MCF 10A (cell line): Measurements from ENCODE around the gene NELL2. TPM values are rescaled to one million over a fixed set of nuclear protein-coding genes. Genes with fewer than 3 reads are reported as not detected.

Experiments
- BruUV-seq: library from RNA; stranded (reverse); fragments of 400-500 nt; replicated peaks from 2 replicates; lab custom pipeline; 2021; lab: Mats Ljungman, UMichigan
- CTCF ChIA-PET: fragments of 300-600 bp; sonication (Branson Sonifier 250); formaldehyde crosslinking; extraction: SDS; loops from one replicate; lab custom pipeline; 2021; ENCODE audit warnings: antibody characterized with exemption, inconsistent platforms; lab: Yijun Ruan, JAX
- POLR2A ChIA-PET: fragments of 300-600, 350-650 bp; sonication (Branson Sonifier 250); formaldehyde crosslinking; extraction: SDS; loops from one replicate; lab custom pipeline; 2020; ENCODE audit warnings: antibody characterized with exemption, inconsistent platforms; lab: Yijun Ruan, JAX
- DNase-seq: peaks from one replicate; pipeline ENCODE4 v3.0.0-alpha.2; 2018; ENCODE audit not compliant: unreplicated experiment
- H3K27ac Mint-ChIP-seq: one replicate; pipeline ENCODE4 v1.8.0; 2022; ENCODE audit warnings: mild to moderate bottlenecking, low read depth, mixed read lengths; ENCODE audit not compliant: unreplicated experiment
- H3K27me3 Mint-ChIP-seq: one replicate; pipeline ENCODE4 v1.8.0; 2022; ENCODE audit warnings: mixed read lengths; ENCODE audit not compliant: insufficient read depth, unreplicated experiment
- H3K36me3 Mint-ChIP-seq: one replicate; pipeline ENCODE4 v1.8.0; 2022; ENCODE audit warnings: mild to moderate bottlenecking, moderate library complexity, mixed read lengths; ENCODE audit not compliant: insufficient read depth, unreplicated experiment
- H3K4me1 Mint-ChIP-seq: one replicate; pipeline ENCODE4 v1.8.0; 2022; ENCODE audit warnings: mixed read lengths; ENCODE audit not compliant: insufficient read depth, unreplicated experiment
- H3K4me3 Mint-ChIP-seq: one replicate; pipeline ENCODE4 v1.8.0; 2022; ENCODE audit warnings: mild to moderate bottlenecking, moderate library complexity, mixed read lengths; ENCODE audit not compliant: unreplicated experiment
- H3K9me3 Mint-ChIP-seq: one replicate; pipeline ENCODE4 v1.8.0; 2022; ENCODE audit warnings: mixed read lengths; ENCODE audit not compliant: unreplicated experiment
- intact Hi-C: fragments of 100-400 bp; cut with micrococcal nuclease; formaldehyde crosslinking; loops from 2 replicates; pipeline ENCODE4 v1.14.1; 2022
- total RNA-seq: library from RNA; stranded (reverse); gene quantifications from 2 replicates; pipeline ENCODE4 v1.2.3, GENCODE V29; 2022
- TF ChIP-seq, protein P1 (sequence below): fragments of 200-600 bp; IDR thresholded peaks from one replicate; pipeline ENCODE4 v1.8.0; 2022; ENCODE audit warnings: antibody characterized with exemption, mild to moderate bottlenecking; ENCODE audit not compliant: unreplicated experiment

Gene NELL2
- total RNA-seq, 1 experiment from 2014 or later = not detected

DNA sequence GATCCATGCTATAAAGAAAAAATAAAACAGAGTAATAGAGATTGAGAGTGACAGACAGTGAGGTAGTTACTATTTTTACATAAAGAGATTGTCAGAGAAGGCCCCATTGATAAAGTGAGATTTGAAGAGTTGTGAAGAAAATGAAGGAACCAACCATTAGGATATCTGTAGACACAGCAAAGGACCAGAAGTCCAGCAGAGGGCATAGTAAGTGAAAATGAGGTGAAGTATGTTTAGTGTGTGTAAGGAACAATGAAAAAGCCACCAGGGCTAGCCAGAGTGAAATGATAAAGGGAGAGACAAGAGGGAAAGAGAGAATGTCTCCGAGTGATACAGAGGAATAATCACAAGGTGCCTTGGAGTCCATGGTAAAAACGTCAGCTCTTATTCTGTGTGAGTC, 411.0 kb downstream of the NELL2 start:
- ChIA-PET POLR2A (no interaction called here), CTCF (no interaction called here)
- BruUV-seq = no TSS peak
- no peak overlapping the region for H3K4me3 Mint-ChIP-seq
- intact Hi-C loops = no loop called here
- no peaks in the 10 kb centered on the region for H3K36me3 Mint-ChIP-seq
- H3K27me3 Mint-ChIP-seq = peaks cover 43% of the 10 kb centered on the region
- H3K27ac Mint-ChIP-seq = no peak overlapping the region
- H3K4me1 Mint-ChIP-seq = no peaks in the 10 kb centered on the region
- TF ChIP-seq, protein P1, sequence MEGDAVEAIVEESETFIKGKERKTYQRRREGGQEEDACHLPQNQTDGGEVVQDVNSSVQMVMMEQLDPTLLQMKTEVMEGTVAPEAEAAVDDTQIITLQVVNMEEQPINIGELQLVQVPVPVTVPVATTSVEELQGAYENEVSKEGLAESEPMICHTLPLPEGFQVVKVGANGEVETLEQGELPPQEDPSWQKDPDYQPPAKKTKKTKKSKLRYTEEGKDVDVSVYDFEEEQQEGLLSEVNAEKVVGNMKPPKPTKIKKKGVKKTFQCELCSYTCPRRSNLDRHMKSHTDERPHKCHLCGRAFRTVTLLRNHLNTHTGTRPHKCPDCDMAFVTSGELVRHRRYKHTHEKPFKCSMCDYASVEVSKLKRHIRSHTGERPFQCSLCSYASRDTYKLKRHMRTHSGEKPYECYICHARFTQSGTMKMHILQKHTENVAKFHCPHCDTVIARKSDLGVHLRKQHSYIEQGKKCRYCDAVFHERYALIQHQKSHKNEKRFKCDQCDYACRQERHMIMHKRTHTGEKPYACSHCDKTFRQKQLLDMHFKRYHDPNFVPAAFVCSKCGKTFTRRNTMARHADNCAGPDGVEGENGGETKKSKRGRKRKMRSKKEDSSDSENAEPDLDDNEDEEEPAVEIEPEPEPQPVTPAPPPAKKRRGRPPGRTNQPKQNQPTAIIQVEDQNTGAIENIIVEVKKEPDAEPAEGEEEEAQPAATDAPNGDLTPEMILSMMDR = no peak
- no peaks in the 10 kb centered on the region for H3K9me3 Mint-ChIP-seq
- no peak for DNase-seq

DNA sequence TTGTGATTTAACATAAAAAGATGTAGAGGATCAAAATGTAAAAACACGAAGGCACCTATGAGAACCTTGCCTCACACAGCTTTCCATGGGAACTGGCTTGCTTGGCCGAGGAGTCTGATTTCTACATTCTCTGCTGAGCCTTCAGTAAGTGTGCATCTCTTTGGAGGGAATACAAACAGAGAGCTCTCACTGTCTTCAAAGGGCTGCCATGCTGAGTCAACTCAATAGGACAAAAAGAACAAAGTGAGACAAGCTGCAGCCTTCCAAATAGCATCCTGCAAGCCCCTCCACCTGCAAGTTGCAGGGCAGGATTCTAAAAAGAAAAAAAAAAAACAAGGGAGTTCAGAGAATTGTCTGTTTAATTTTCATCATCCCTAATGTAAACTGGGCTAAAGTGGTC, 411.9 kb downstream of the NELL2 start:
- no TSS peak for BruUV-seq
- no peak overlapping the region for H3K27ac Mint-ChIP-seq
- no peak overlapping the region for H3K4me3 Mint-ChIP-seq
- no peaks in the 10 kb centered on the region for H3K9me3 Mint-ChIP-seq
- ChIA-PET CTCF (no interaction called here), POLR2A (no interaction called here)
- DNase-seq = no peak
- peaks cover 53% of the 10 kb centered on the region for H3K27me3 Mint-ChIP-seq
- TF ChIP-seq, protein P1 = no peak
- no peaks in the 10 kb centered on the region for H3K36me3 Mint-ChIP-seq
- intact Hi-C loops = no loop called here
- H3K4me1 Mint-ChIP-seq = no peaks in the 10 kb centered on the region

DNA sequence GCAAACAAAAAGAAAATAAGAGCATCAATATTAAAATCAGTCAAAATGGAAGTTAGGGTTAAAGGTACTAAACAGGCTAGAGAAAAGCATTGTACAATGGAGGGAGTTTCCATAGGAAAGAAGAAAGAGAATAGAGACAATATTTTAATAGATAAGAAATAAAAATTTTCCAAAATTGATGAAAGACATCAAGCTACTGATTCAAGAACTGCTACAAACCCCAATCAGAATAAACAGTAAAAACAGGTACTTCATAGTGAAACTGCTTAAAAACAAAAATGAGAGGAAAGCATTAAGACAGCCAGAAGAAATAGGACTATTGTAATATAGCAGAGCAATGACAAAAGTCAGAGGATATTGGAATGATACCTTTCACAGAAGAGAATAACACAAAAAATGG, 413.4 kb downstream of the NELL2 start:
- Mint-ChIP-seq H3K4me1 (no peaks in the 10 kb centered on the region), H3K27me3 (peaks cover 53% of the 10 kb centered on the region), H3K27ac (no peak overlapping the region), H3K4me3 (no peak overlapping the region), H3K36me3 (no peaks in the 10 kb centered on the region), H3K9me3 (no peaks in the 10 kb centered on the region)
- ChIA-PET POLR2A (interaction anchor here (0.6 to 0.7 kb wide), 3 partner anchors 313 to 468 kb away, joined by 3 to 4 read pairs (median 3); no protein-coding TSS in a partner anchor), CTCF (no interaction called here)
- TF ChIP-seq, protein P1 = no peak
- intact Hi-C loops = no loop called here
- DNase-seq = no peak
- no TSS peak for BruUV-seq

DNA sequence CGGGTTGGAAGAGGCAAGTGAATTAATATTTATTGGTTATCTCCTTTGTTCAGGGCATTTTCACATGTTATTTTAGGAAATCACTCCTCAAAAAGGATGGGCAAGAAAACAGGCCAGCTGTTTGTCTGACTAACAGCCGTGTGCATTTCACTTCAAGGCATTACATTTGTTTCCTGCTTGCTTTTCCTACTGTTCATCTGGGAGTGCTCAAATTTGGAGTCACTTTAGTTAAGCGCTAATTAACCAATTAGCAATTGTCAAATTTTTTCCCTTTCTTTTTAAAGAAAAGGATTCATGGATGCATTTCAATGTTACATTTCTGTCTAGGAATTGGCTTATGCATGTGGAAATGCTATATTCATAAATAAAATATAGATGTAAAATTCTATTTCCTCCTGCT, 415.9 kb downstream of the NELL2 start:
- Mint-ChIP-seq H3K9me3 (no peaks in the 10 kb centered on the region), H3K27ac (no peak overlapping the region), H3K4me3 (no peak overlapping the region), H3K4me1 (no peaks in the 10 kb centered on the region), H3K36me3 (no peaks in the 10 kb centered on the region), H3K27me3 (peaks cover 45% of the 10 kb centered on the region)
- TF ChIP-seq, protein P1 = no peak
- POLR2A ChIA-PET = interaction anchor here (0.6 kb wide), 1 partner anchor 471 kb away, joined by 3 read pairs; no protein-coding TSS in a partner anchor
- intact Hi-C loops = no loop called here
- DNase-seq = no peak
- no TSS peak for BruUV-seq
- CTCF ChIA-PET = no interaction called here
